Duodenal mucosa (tissue), 2 donors: Measurements from ENCODE around the gene HIBCH.
"Not testable (repeated sequence)": the region's sequence is repeated elsewhere in the genome, so short reads cannot be mapped to it uniquely, and the experiment has no call there.

Source experiments
- H3K27ac ChIP-seq: one replicate; pipeline ENCODE4 v1.7.0; 2013; ENCODE audit warnings: low read depth, low read length
- H3K27me3 ChIP-seq, 2 donors: one replicate each; pipeline ENCODE4 v1.7.0; 2013; ENCODE audit warnings: low read length in 2 of 2, control low read depth in 1 of 2; ENCODE audit not compliant: insufficient read depth in 2 of 2, control insufficient read depth in 1 of 2
- H3K36me3 ChIP-seq, 2 donors: one replicate each; pipeline ENCODE4 v1.7.0; 2013; ENCODE audit warnings: low read length in 2 of 2, control low read depth in 1 of 2; ENCODE audit not compliant: insufficient read depth in 2 of 2, control insufficient read depth in 1 of 2
- H3K4me1 ChIP-seq, 2 donors: one replicate each; pipeline ENCODE4 v1.7.0; 2013; ENCODE audit warnings: low read length in 2 of 2, control low read depth in 1 of 2; ENCODE audit not compliant: insufficient read depth in 2 of 2, control insufficient read depth in 1 of 2
- H3K4me3 ChIP-seq, 2 donors: one replicate each; pipeline ENCODE4 v1.7.0; 2013; ENCODE audit warnings: low read length in 2 of 2, low read depth in 1 of 2
- H3K9ac ChIP-seq, 2 donors: one replicate each; pipeline ENCODE4 v1.7.0; 2013; ENCODE audit warnings: low read length in 2 of 2, low read depth in 1 of 2
- H3K9me3 ChIP-seq, 2 donors: one replicate each; pipeline ENCODE4 v1.7.0; 2013; ENCODE audit warnings: low read length in 2 of 2, control low read depth in 1 of 2; ENCODE audit not compliant: control insufficient read depth in 1 of 2

Gene HIBCH

GRCh38 chr2:190319555-190320498, at the start of gene HIBCH:
TSS of gene HIBCH (minus strand) at chr2:190319826. CDS start at chr2:190319750, 76 bp downstream.
- Histone ChIP-seq H3K9me3 (no peaks in the 10 kb centered on the region), H3K4me3 (peak within 1 kb of the TSS; percentile 71 to 99), H3K27me3 (no peaks in the 10 kb centered on the region), H3K4me1 (peaks cover 6 to 18% of the 10 kb centered on the region in 2 donors), H3K36me3 (peaks cover 0 to 5% of the 10 kb centered on the region in 2 donors), H3K9ac (peak within 1 kb of the TSS; percentile 58 to 89), H3K27ac (peak within 1 kb of the TSS; percentile 87)

DNA sequence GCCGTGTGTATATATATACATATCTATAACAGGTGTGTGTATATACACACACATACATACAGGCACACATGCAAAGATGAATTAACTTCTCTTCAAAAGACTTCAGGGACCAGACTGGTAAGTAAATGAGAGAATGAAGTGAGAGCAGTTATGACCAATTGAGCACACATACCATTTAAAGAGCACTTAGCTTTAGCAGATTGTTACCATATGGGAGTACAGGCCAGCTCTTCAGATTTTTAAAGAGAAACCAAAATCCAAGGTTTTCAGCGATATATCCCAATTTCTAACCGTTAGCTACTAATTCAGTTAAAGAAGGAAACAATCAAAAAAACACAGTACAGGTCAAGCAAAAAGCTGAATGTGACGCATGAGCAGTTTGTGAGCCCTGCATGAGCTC, 47.5 kb upstream of the HIBCH start:
- Histone ChIP-seq H3K27me3 (no peaks in the 10 kb centered on the region), H3K36me3 (peaks cover 24 to 72% of the 10 kb centered on the region in 2 donors), H3K4me1 (no peaks in the 10 kb centered on the region), H3K27ac (no peak overlapping the region), H3K9ac (no peak overlapping the region), H3K4me3 (no peak overlapping the region), H3K9me3 (no peaks in the 10 kb centered on the region)

DNA sequence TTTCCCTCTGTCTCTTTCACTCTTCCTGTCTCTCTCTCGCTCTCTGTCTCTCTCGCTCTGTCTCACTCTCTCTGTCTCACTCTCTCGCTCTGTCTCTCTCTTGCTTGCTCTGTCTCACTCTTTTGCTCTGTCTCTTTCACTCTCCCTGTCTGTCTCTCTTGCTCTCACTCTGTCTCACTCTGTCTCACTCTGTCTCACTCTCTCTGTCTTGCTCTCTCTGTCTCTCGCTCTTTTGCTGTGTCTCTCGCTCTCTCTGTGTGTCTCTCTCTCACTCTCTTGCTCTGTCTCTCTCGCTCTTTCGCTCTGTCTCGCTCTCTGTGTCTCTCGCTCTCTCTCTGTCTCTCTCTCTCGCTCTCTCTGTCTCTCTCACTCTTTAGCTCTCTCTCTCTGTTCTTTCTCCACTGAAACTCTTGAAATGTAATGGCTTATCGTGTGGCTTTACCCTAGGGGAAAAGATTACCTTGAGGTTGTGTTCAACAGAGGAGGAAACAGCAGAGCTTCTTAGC, 46.7 kb upstream of the HIBCH start:
- H3K9ac ChIP-seq, result no peak overlapping the region
- no peak overlapping the region for H3K27ac ChIP-seq
- H3K4me3 ChIP-seq, result no peak overlapping the region
- H3K9me3 ChIP-seq, result no peaks in the 10 kb centered on the region
- no peaks in the 10 kb centered on the region for H3K4me1 ChIP-seq
- peaks cover 24 to 70% of the 10 kb centered on the region in 2 donors for H3K36me3 ChIP-seq
- H3K27me3 ChIP-seq, result no peaks in the 10 kb centered on the region

GRCh38 chr2:190365499-190366204, 46.0 kb upstream of the HIBCH start:
- no peak overlapping the region for H3K4me3 ChIP-seq
- H3K27me3 ChIP-seq, result no peaks in the 10 kb centered on the region
- H3K36me3 ChIP-seq, result peaks cover 21 to 63% of the 10 kb centered on the region in 2 donors
- H3K4me1 ChIP-seq, result peaks cover 0 to 2% of the 10 kb centered on the region in 2 donors
- no peak overlapping the region for H3K9ac ChIP-seq
- no peaks in the 10 kb centered on the region for H3K9me3 ChIP-seq
- no peak overlapping the region for H3K27ac ChIP-seq

DNA sequence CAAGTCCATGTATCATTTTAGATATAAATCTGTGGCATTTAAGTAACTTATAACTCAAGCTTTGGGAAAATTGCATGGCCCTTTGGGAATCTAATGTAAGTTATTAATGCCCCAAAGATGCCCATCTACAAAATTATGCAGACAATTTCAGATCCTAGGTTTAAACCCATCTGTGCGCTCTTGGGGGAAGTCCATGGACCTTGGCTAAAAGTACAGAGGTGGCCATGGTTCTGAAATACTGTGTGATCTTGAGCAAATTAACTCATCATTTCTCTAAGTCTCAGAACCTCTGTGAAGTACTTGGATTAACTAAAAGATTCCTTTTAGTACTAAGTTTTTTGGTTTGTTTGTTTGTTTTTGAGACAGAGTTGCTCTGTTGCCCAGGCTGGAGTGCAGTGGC, 43.3 kb upstream of the HIBCH start:
- Histone ChIP-seq H3K4me3 (no peak overlapping the region), H3K27me3 (no peaks in the 10 kb centered on the region), H3K9me3 (no peaks in the 10 kb centered on the region), H3K36me3 (peaks cover 4 to 41% of the 10 kb centered on the region in 2 donors), H3K4me1 (peaks cover 11 to 21% of the 10 kb centered on the region in 2 donors), H3K9ac (no peak overlapping the region), H3K27ac (no peak overlapping the region)

GRCh38 chr2:190361572-190361971, 41.9 kb upstream of the HIBCH start:
- Histone ChIP-seq H3K36me3 (peaks cover 4 to 29% of the 10 kb centered on the region in 2 donors), H3K27ac (no peak overlapping the region), H3K9me3 (no peaks in the 10 kb centered on the region), H3K9ac (no peak overlapping the region), H3K4me3 (no peak overlapping the region), H3K27me3 (no peaks in the 10 kb centered on the region), H3K4me1 (peaks cover 23 to 26% of the 10 kb centered on the region in 2 donors)

DNA sequence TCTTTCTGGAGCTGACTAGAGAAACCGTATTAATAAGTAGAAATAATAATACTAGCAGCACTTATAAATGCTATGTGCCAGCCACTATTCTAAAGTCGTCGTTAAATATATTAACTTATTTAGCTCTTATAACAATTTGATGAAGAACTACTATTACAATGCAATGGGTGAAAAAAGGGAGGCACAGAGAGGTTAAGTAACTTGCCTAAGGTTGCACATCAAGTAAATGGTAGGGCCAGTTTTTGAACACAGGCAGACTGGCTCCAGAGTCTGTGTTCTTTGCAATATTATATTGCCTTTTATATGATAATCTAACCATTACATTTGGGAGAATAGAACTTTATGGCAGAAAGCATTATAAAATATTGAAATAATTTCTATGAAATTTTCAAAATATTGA, 41.3 kb upstream of the HIBCH start:
- Histone ChIP-seq H3K36me3 (peaks cover 4 to 23% of the 10 kb centered on the region in 2 donors), H3K9ac (no peak overlapping the region), H3K9me3 (no peaks in the 10 kb centered on the region), H3K27ac (no peak overlapping the region), H3K4me3 (no peak overlapping the region), H3K27me3 (no peaks in the 10 kb centered on the region), H3K4me1 (peaks cover 23 to 32% of the 10 kb centered on the region in 2 donors)

GRCh38 chr2:190360561-190360960, 40.9 kb upstream of the HIBCH start:
- Histone ChIP-seq H3K9me3 (no peaks in the 10 kb centered on the region), H3K4me3 (peak overlapping the region in 1 of 2 donors; percentile 60), H3K36me3 (peaks cover 2 to 19% of the 10 kb centered on the region in 2 donors), H3K27me3 (no peaks in the 10 kb centered on the region), H3K4me1 (peaks cover 23 to 33% of the 10 kb centered on the region in 2 donors), H3K9ac (peak overlapping the region in 1 of 2 donors; percentile 49), H3K27ac (no peak overlapping the region)

- H3K4me1 ChIP-seq, result peaks cover 27 to 46% of the 10 kb centered on the region in 2 donors
- not testable (repeated sequence) for H3K36me3 ChIP-seq, H3K4me3 ChIP-seq, H3K9me3 ChIP-seq, H3K27me3 ChIP-seq, H3K27ac ChIP-seq, H3K9ac ChIP-seq
These were observed 39.2 kb upstream of the HIBCH start for GRCh38 chr2:190358655-190359448.
